Heart left ventricle (tissue), 13 donors: ENCODE results near the gene AMOTL2.

Experiments
- POLR2A ChIP-seq, 2 donors: fragments of 450-650 bp; IDR thresholded peaks; one replicate each; pipeline ENCODE4 v1.6.1; 2017; ENCODE audit warnings: antibody characterized with exemption in 2 of 2, mild to moderate bottlenecking in 2 of 2, moderate library complexity in 2 of 2
- TF ChIP-seq, protein P1 (sequence below), 12 donors: fragments of 200-600 bp; sonication (generic) in 4 of 12; IDR thresholded peaks; one replicate each; pipeline versions ENCODE4 v1.5.0 to v1.8.0; 2018 to 2022; ENCODE audit warnings: antibody characterized with exemption in 12 of 12, mild to moderate bottlenecking in 5 of 12
- donor health status: ischemic (EF 13 %, LVEDD 7.1; RV severe dilation, severe dysfunction).
- donor health status: DM: no; HTN: yes; CAD: no.
- donor health status: DM: no; HTN: no; CAD: no.
- donor health status: ischemic (EF 25% LVEDD 6.9; RV normal size, moderate dysfunction).
- donor health status: ischemic (EF 25% LVEDD 5.7; RV mildly dilated, moderate dysfunction).
- donor health status: ischemic (EF 35%, LVEDD 5.7; RV mildly dilated, moderate dysfunction).
- donor health status: nonischemic (EF 11% LVEDD 7.7; RV severe dilation, severe dysfunction).
- donor health status: DM: yes; HTN: yes; CAD: no.
- donor health status: PGD.
- donor health status: ischemic (EF 29% LVEDD 5.4; RV normal size, mild dysfunction).
- donor health status: nonischemic (EF 23%, LVEDD 6.1; RV moderate dilation, normal function).

DNA sequence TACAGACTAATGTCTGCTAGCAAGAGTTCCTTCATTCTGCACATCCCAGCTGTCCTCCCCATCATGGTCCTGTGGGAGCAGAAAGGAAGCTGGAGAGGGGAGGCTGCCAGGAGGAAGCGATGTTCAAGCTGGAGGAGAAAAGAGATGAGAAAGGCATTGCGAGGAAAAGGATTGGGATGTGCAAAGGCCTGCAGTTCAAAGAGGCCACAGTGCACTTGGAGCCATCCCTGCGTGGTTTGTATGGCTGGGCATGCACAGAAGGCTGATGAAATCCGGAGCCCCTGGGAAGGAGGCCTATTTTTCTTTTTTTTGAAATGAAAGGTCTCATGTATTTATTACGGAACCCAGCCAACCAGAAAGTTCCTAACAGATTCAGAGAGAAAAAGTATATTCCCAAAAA, 22.8 kb downstream of the AMOTL2 start:
- TF ChIP-seq, protein P1, sequence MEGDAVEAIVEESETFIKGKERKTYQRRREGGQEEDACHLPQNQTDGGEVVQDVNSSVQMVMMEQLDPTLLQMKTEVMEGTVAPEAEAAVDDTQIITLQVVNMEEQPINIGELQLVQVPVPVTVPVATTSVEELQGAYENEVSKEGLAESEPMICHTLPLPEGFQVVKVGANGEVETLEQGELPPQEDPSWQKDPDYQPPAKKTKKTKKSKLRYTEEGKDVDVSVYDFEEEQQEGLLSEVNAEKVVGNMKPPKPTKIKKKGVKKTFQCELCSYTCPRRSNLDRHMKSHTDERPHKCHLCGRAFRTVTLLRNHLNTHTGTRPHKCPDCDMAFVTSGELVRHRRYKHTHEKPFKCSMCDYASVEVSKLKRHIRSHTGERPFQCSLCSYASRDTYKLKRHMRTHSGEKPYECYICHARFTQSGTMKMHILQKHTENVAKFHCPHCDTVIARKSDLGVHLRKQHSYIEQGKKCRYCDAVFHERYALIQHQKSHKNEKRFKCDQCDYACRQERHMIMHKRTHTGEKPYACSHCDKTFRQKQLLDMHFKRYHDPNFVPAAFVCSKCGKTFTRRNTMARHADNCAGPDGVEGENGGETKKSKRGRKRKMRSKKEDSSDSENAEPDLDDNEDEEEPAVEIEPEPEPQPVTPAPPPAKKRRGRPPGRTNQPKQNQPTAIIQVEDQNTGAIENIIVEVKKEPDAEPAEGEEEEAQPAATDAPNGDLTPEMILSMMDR (IDR thresholded peaks at IDR 0.05): no peak
- TF ChIP-seq POLR2A (IDR thresholded peaks at IDR 0.05): no peak
